PFSK-1 (cell line): ENCODE results near the gene CORO2B.

Experiments used
- FOXP2 ChIP-seq: optimal IDR thresholded peaks from 2 replicates; pipeline ENCODE3; 2011; ENCODE audit warnings: borderline replicate concordance, control low read depth, inconsistent platforms; ENCODE audit not compliant: insufficient read depth; ENCODE audit errors: extremely low read length, extremely low read depth
- POLR2AphosphoS5 ChIP-seq: IDR thresholded peaks from 2 replicates; pipeline ENCODE4 v1.6.1; 2012; ENCODE audit warnings: low read depth, mild to moderate bottlenecking, control low read depth, low read length, moderate library complexity
- SIN3A ChIP-seq: IDR thresholded peaks from 2 replicates; pipeline ENCODE4 v1.6.1; 2012; ENCODE audit warnings: mild to moderate bottlenecking, low read length, moderate library complexity, borderline replicate concordance; ENCODE audit not compliant: insufficient read depth
- TAF1 ChIP-seq: IDR thresholded peaks from 2 replicates; pipeline ENCODE4 v1.6.1; 2012; ENCODE audit warnings: low read length, control low read depth, borderline replicate concordance; ENCODE audit not compliant: insufficient read depth
- TF ChIP-seq, protein P1 (sequence below), 2 experiments: IDR thresholded peaks; 2 replicates each; pipeline versions ENCODE4 v1.6.1 to v1.8.0; 2011 to 2012; ENCODE audit warnings: low read depth in 2 of 2, low read length in 2 of 2, control low read depth in 1 of 2, inconsistent platforms in 1 of 2, mild to moderate bottlenecking in 1 of 2, moderate library complexity in 1 of 2; ENCODE audit not compliant: insufficient read depth in 1 of 2

The CORO2B gene

DNA sequence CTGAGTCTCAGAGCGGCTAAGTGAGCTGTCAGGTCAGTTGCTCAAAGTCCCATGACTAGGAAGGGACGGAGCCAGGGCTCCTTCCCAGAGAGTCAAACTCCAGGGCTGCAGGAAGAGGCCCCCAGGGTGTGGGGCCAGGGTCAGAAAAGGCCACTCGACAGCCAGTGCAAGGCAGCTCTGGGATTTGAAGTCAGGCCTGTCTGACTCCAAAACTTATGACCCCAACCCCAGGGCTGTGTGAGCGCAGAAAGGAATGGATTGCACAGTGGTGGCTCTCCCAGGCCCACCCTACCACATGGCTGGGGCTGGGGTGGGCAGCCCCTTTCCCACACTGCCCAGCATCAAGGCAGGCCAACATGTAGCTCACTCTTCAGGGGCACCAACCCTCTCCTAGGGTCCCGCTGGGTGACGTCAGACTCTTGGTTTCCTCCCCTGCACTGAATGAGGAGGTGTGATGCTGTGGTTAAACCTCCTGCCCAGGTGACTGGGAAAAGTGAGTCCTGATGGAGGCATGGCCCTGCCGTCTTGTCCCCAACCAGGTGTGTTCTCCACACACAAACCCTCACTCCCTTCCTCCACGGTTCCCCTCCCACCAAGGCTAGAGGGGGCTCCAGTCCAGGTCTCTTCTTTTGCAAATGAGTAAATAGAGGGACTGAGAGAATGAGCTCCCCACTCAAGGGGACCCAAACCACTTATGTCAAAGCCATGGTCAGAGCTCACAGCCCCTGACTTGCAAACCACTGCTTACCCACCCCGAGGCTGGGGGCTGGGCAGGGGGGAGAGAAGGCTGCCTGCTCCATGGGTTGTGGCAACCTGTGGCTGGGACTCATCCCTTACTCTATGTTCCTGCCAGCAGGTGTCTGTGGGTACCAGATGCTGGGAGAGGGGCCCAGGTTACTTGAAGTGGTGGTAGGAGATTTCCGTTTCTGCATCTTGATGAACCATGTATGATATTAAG lies 23.8 kb upstream of the CORO2B start:
- TF ChIP-seq SIN3A (no peak), POLR2AphosphoS5 (no peak), FOXP2 (no peak), TAF1 (no peak)
- TF ChIP-seq, protein P1, sequence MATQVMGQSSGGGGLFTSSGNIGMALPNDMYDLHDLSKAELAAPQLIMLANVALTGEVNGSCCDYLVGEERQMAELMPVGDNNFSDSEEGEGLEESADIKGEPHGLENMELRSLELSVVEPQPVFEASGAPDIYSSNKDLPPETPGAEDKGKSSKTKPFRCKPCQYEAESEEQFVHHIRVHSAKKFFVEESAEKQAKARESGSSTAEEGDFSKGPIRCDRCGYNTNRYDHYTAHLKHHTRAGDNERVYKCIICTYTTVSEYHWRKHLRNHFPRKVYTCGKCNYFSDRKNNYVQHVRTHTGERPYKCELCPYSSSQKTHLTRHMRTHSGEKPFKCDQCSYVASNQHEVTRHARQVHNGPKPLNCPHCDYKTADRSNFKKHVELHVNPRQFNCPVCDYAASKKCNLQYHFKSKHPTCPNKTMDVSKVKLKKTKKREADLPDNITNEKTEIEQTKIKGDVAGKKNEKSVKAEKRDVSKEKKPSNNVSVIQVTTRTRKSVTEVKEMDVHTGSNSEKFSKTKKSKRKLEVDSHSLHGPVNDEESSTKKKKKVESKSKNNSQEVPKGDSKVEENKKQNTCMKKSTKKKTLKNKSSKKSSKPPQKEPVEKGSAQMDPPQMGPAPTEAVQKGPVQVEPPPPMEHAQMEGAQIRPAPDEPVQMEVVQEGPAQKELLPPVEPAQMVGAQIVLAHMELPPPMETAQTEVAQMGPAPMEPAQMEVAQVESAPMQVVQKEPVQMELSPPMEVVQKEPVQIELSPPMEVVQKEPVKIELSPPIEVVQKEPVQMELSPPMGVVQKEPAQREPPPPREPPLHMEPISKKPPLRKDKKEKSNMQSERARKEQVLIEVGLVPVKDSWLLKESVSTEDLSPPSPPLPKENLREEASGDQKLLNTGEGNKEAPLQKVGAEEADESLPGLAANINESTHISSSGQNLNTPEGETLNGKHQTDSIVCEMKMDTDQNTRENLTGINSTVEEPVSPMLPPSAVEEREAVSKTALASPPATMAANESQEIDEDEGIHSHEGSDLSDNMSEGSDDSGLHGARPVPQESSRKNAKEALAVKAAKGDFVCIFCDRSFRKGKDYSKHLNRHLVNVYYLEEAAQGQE (IDR thresholded peaks at IDR 0.05; ENCODE audit: insufficient read depth in 1 of 2, low read depth in 2 of 2, low read length in 2 of 2), result no peak

DNA sequence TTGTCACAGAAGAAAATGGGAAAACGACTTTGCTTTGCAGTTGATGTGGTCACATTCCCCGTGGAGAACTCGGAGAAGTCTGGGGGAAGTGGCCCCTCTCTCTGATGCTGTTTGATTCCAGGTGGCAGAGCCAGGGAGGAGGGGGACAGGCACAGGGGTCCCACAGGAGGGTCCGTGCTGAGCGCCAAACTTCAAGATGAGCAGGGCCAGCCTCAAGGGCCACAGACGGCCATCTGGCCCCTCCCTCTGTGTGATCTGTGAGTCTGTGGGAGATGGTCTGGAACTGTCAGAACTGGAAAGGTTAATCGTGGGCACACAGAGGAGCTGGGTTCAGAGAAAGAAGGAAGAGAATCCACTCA lies 23.1 kb upstream of the CORO2B start:
- TF ChIP-seq POLR2AphosphoS5 (no peak), SIN3A (no peak), FOXP2 (no peak), TAF1 (no peak)
- TF ChIP-seq, protein P1 (IDR thresholded peaks at IDR 0.05; ENCODE audit: insufficient read depth in 1 of 2, low read depth in 2 of 2, low read length in 2 of 2), result no peak

DNA sequence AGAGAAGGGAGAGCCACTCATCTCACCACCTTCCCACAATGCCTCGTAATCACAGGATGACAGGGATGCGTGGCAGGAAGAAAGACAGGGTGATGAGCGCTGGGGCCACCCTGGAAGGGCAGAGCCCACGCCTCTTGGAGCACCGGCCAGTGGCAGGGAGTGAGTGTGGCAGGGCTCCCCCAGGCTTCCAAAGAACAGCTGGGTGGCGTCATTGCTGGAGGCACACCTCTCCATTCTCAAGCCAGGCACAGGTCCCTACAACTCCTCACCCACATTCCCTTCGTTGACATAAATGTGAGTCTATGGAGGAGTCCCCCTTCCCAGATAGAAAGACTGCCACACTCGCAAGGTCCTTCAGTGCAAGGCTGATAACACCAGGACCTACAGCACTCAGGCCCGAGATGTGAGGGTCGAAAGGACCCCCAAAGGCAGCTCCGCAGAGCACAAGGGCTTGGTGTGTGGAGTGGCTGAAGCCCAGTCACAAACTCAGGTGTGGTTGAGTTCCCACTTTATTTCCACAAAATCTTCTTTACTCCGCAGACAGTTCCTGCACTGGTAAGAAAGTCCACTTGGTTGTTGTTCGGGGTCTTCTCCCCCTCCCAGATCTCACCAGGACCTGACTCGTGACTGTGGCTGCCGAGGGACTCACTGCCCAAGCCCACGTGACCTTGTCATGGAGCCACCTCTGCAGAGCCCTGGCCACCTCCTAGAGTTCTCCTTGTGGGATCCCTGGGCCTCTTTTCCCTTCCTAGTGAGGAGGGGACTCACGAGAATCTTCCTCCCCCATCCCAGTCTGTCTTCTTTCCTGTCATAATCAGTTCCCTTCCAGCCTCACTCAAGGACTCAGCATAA lies 22.4 kb upstream of the CORO2B start:
- TF ChIP-seq FOXP2, result no peak
- TF ChIP-seq SIN3A, result no peak
- no peak for TF ChIP-seq TAF1

DNA sequence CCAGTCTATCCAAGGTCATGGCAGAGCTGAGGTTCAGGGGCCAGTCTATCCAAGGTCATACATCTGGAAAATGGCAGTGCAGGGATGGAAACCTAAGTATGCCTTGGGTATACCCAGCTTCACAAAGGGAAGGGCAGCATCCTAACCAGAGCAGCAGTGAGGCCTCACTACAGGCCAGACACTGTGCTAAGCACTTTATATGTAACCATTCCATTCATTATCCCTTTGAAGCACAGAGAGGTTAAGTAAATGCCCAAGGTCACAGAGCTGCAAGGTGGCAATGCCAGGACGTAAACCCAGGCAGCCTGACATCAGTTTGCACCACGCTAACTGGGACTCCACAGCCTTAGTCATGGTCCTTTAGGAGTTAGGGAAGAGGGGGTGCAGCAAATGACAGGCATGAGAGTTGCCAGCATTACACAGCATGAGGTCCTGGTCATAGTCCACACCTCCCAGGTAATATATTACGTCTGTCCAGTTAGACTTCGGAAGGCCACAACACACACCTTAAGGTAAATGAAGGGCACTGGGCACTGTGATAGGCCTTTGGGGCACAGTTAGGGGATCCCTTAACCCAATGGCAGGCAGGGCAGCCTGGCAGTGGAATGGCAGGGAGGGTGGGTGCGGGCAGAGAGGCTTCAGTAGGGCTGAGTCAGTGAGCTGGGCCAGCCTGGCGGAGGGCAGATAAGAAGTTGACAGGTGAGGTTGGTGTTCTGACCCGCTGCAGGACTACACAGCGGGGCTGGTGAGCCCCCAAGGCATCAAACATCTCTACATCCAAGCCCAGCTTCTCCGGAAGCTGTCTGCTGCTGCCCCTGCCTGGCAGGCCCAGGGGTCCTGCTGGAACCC lies 21.1 kb upstream of the CORO2B start:
- TF ChIP-seq POLR2AphosphoS5 (no peak), SIN3A (no peak), TAF1 (no peak), FOXP2 (no peak)
- TF ChIP-seq, protein P1 (IDR thresholded peaks at IDR 0.05; ENCODE audit: insufficient read depth in 1 of 2, low read depth in 2 of 2, low read length in 2 of 2), result no peak
